GM19240 (cell line): ENCODE data around the gene DLL1.

Experiments used
- DNase-seq: peaks from one replicate; pipeline ENCODE4 v3.0.0; 2011; ENCODE audit warnings: low spot score; ENCODE audit not compliant: insufficient read length

The DLL1 gene

GRCh38 chr6:170295510-170296422, 4.9 kb upstream of the DLL1 start:
- no peak for DNase-seq

GRCh38 chr6:170294813-170295509, 4.1 kb upstream of the DLL1 start:
- no peak for DNase-seq

GRCh38 chr6:170294298-170294730, 3.4 kb upstream of the DLL1 start:
- no peak for DNase-seq

GRCh38 chr6:170293341-170294231, 2.7 kb upstream of the DLL1 start:
- no peak for DNase-seq

- no peak for DNase-seq
Measured at GRCh38 chr6:170292407-170293158, 1.7 kb upstream of the DLL1 start.

- no peak for DNase-seq
Measured at GRCh38 chr6:170292111-170292406, 1.2 kb upstream of the DLL1 start.

- DNase-seq: no peak
Measured at GRCh38 chr6:170291271-170292110, 613 bp upstream of the DLL1 start.

GRCh38 chr6:170289951-170290295, 955 bp downstream of the DLL1 start:
- DNase-seq: no peak

- no peak for DNase-seq
Measured at GRCh38 chr6:170289180-170289931, 1.5 kb downstream of the DLL1 start.

- no peak for DNase-seq
Measured at GRCh38 chr6:170288852-170289179, 2.1 kb downstream of the DLL1 start.

GRCh38 chr6:170288091-170288631, 2.7 kb downstream of the DLL1 start:
- DNase-seq: no peak

GRCh38 chr6:170287371-170287876, 3.5 kb downstream of the DLL1 start:
- DNase-seq: no peak

- no peak for DNase-seq
Measured at GRCh38 chr6:170286934-170287265, 4.0 kb downstream of the DLL1 start.

GRCh38 chr6:170286246-170286933, 4.5 kb downstream of the DLL1 start:
- DNase-seq: no peak

- no peak for DNase-seq
Measured at GRCh38 chr6:170285482-170285881, 5.4 kb downstream of the DLL1 start.

GRCh38 chr6:170284866-170285469, 5.9 kb downstream of the DLL1 start:
- no peak for DNase-seq

- no peak for DNase-seq
Measured at GRCh38 chr6:170284126-170284773, 6.6 kb downstream of the DLL1 start.
